ENCODE data around the gene DARS1. TPM values are rescaled to one million over a fixed set of nuclear protein-coding genes. Genes with fewer than 3 reads are reported as not detected.

DARS1 gene
- total RNA-seq, 4 donors from 2014 or later: 71.4 to 112 (median 81.2) TPM

DNA sequence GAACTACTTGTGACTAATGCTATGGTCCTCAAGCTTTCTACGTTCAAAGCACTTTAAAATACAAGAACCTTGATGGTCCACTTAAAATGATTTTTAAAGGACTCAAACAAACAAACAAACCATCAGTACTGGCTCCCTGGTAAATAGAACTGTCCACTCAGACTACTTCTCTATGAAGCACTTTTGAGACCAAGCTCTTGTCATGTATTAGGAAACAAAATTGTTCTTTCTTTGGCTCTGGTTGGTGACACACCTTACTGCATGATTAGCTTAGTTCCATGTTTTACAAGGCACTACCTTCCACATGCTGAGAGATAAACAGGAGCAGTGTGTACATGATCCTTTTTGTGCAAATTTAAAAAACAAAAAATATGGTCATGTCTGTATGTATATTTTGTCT is 19.7 kb downstream of the DARS1 start:
- TF ChIP-seq CTCF (IDR thresholded peaks at IDR 0.05; ENCODE audit: low read depth): no peak

GRCh38 chr2:135963841-135964240 is 21.6 kb downstream of the DARS1 start:
- no peak for TF ChIP-seq CTCF (IDR thresholded peaks at IDR 0.05; ENCODE audit: low read depth)

GRCh38 chr2:135962366-135963123 is 22.9 kb downstream of the DARS1 start:
- no peak for TF ChIP-seq CTCF (IDR thresholded peaks at IDR 0.05; ENCODE audit: low read depth)

- no peak for TF ChIP-seq CTCF (IDR thresholded peaks at IDR 0.05; ENCODE audit: low read depth)
Measured at GRCh38 chr2:135960656-135961551, 24.5 kb downstream of the DARS1 start.

- no peak for TF ChIP-seq CTCF (IDR thresholded peaks at IDR 0.05; ENCODE audit: low read depth)
Measured at GRCh38 chr2:135960150-135960549, 25.3 kb downstream of the DARS1 start.

DNA sequence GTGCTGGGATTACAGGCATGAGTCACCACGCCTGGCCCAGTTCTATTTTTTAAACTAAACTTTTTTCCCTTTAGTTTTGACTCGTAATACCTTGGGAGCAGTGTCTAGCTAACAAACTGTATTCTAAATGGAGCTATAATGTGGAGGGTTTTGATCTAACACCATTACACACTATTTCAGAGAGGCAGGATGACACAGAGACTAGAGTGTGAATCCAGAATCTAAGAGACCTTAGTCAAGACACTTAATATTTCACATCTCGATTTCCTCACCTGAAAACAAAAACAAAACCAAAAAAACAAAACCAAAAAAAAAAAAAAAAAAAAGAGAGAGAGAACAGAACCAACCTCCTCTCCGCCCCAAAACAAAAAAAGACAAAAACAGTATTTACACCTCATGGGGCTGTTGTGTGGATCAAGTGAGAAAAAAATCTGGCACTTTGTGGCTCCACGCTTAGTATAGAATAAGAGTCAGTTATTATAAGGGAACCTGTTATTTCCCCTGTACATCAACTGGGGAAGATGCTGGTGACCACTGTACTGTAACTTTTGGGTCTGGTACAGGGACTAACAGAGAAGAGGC is 31.3 kb downstream of the DARS1 start:
- TF ChIP-seq CTCF (IDR thresholded peaks at IDR 0.05; ENCODE audit: low read depth): no peak

GRCh38 chr2:135952891-135953290 is 32.5 kb downstream of the DARS1 start:
- TF ChIP-seq CTCF (IDR thresholded peaks at IDR 0.05; ENCODE audit: low read depth): no peak
